Heart left ventricle (tissue), 16 donors: Measurements from ENCODE around the gene QKI. TPM values are rescaled to one million over a fixed set of nuclear protein-coding genes. Genes with fewer than 3 reads are reported as not detected.

Experiments used
- ATAC-seq, 4 donors: fragments of 200-7000 bp; cut with Tn5 transposase; one replicate each; pipeline ENCODE4 v1.9.1; 2020 to 2022; ENCODE audit warnings: moderate library complexity in 4 of 4, mild to moderate bottlenecking in 3 of 4, moderate number of reproducible peaks in 1 of 4
- DNase-seq, 5 donors: peaks; one replicate each; pipeline ENCODE4 v3.0.0-alpha.2; 2020
- H3K27ac ChIP-seq, 12 donors: fragments of 200-600 bp; sonication (generic) in 4 of 12; one replicate each; pipeline versions ENCODE4 v1.5.0 to v1.8.0; 2016 to 2022; ENCODE audit warnings: mild to moderate bottlenecking in 2 of 12
- H3K27me3 ChIP-seq, 9 donors: fragments of 200-600 bp; sonication (generic) in 2 of 9; one replicate each; pipeline versions ENCODE4 v1.5.1 to v1.8.0; 2016 to 2022; ENCODE audit warnings: mild to moderate bottlenecking in 3 of 9
- H3K36me3 ChIP-seq, 9 donors: fragments of 200-600 bp; sonication (generic) in 2 of 9; one replicate each; pipeline versions ENCODE4 v1.5.0 to v1.8.0; 2018 to 2022; ENCODE audit warnings: mild to moderate bottlenecking in 2 of 9
- H3K4me1 ChIP-seq, 12 donors: fragments of 200-600 bp; sonication (generic) in 4 of 12; one replicate each; pipeline versions ENCODE4 v1.5.0 to v1.8.0; 2016 to 2022; ENCODE audit warnings: mild to moderate bottlenecking in 3 of 12
- H3K4me3 ChIP-seq, 12 donors: fragments of 200-600 bp; sonication (generic) in 4 of 12; one replicate each; pipeline versions ENCODE4 v1.5.0 to v1.8.0; 2017 to 2022; ENCODE audit warnings: mild to moderate bottlenecking in 9 of 12, moderate library complexity in 4 of 12
- H3K9me3 ChIP-seq, 12 donors: fragments of 200-600 bp; sonication (generic) in 4 of 12; one replicate each; pipeline versions ENCODE4 v1.5.0 to v1.8.0; 2016 to 2022; ENCODE audit warnings: mild to moderate bottlenecking in 1 of 12
- CTCF ChIP-seq, 12 donors: fragments of 200-600 bp; sonication (generic) in 4 of 12; IDR thresholded peaks; one replicate each; pipeline versions ENCODE4 v1.5.0 to v1.8.0; 2018 to 2022; ENCODE audit warnings: antibody characterized with exemption in 12 of 12, mild to moderate bottlenecking in 5 of 12
- POLR2A ChIP-seq, 2 donors: fragments of 450-650 bp; IDR thresholded peaks; one replicate each; pipeline ENCODE4 v1.6.1; 2017; ENCODE audit warnings: antibody characterized with exemption in 2 of 2, mild to moderate bottlenecking in 2 of 2, moderate library complexity in 2 of 2
- WGBS, 4 donors: extraction: QIAGEN DNeasy Blood & Tissue Kit in 2 of 4; methylation state at CpG; one replicate each; pipeline versions ENCODE4 v1.1.5 to v1.1.7; 2013 to 2018; 5-methylcytosine and 5-hydroxymethylcytosine counted together
- intact Hi-C, 10 donors: fragments of 100-400 bp; cut with DNase I; formaldehyde crosslinking; loops; one replicate each; pipeline versions ENCODE4 v1.11.1 to v1.14.2; 2022
- polyA plus RNA-seq, 2 donors: library from polyadenylated mRNA; stranded (reverse); fragments of 200-250 nt; gene quantifications; one replicate each; pipeline ENCODE4 v1.2.3, GENCODE V29; 2013
- total RNA-seq, 9 donors: library from RNA; depleted of rRNA in 2 of 9; stranded (reverse); fragments of >200 nt in 2 of 9; fragmentation: NEBNext Ultra II Directional in 3 of 9; extraction: Animal tissue kit (Norgen Biotek cat#: 25700) in 3 of 9; gene quantifications; one replicate each; pipeline versions ENCODE4 v1.1.0 to v1.2.4, GENCODE V29; 2016 to 2023
- donor health status: ischemic (EF 13 %, LVEDD 7.1; RV severe dilation, severe dysfunction).
- donor health status: healthy with polysubstance abuse.
- donor health status: DM: no; HTN: yes; CAD: no.
- donor health status: DM: no; HTN: no; CAD: no.
- donor health status: ischemic (EF 25% LVEDD 6.9; RV normal size, moderate dysfunction).
- donor health status: ischemic (EF 25% LVEDD 5.7; RV mildly dilated, moderate dysfunction).
- donor health status: healthy.
- donor health status: DM: yes; HTN: yes; CAD: no.
- donor health status: ischemic (EF 35%, LVEDD 5.7; RV mildly dilated, moderate dysfunction).
- donor health status: nonischemic (EF 11% LVEDD 7.7; RV severe dilation, severe dysfunction).
- donor health status: DM: yes; HTN: yes; CAD: no.
- donor health status: PGD.
- donor health status: ischemic (EF 29% LVEDD 5.4; RV normal size, mild dysfunction).
- donor health status: nonischemic (EF 23%, LVEDD 6.1; RV moderate dilation, normal function).

QKI gene
- total and polyA plus RNA-seq, 11 donors: 80.2 to 607 (median 474) TPM

DNA sequence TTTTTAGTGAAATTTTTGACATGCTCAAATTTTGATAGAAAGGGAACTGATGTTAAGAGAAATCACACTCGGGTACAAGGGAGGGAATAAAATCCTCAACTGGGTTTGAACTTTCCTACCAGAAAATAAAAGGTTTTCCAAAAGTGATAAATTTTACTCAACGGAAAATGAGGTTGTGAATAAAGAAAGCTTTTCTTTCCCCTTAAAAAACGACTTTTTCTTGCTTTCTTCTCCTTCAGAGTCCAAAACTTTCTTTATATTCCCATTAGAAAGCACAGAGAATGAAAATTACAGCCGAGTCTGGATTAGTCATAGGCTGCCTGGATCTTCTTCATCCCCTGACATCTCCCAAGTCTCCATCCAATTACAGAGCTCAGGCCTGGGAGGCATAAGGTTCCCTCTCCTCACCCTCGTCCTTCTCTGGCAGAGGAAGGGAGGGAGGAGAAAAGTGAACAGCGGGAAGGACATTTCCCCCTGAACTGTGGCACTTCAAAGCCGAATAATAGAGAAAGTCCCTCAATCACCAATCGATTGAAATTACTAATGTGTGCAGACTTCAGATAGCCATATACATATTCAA lies 28.1 kb upstream of the QKI start:
- WGBS, 4 donors: 76 to 85% (median 82%) methylated on average over 8 of the region's 8 CpGs
- TF ChIP-seq POLR2A (IDR thresholded peaks at IDR 0.05) (no peak), CTCF (IDR thresholded peaks at IDR 0.05) (no peak)
- ATAC-seq (no peak), DNase-seq (no peak)
- no peak overlapping the region for H3K4me3 ChIP-seq
- intact Hi-C loops: no loop called here
- peaks cover 0 to 10% (median 0%) of the 10 kb centered on the region in 12 donors for H3K4me1 ChIP-seq
- no peaks in the 10 kb centered on the region for H3K36me3 ChIP-seq
- H3K27ac ChIP-seq: no peak overlapping the region
- H3K9me3 ChIP-seq: peaks cover 0 to 3% (median 0%) of the 10 kb centered on the region in 12 donors
- no peaks in the 10 kb centered on the region for H3K27me3 ChIP-seq

DNA sequence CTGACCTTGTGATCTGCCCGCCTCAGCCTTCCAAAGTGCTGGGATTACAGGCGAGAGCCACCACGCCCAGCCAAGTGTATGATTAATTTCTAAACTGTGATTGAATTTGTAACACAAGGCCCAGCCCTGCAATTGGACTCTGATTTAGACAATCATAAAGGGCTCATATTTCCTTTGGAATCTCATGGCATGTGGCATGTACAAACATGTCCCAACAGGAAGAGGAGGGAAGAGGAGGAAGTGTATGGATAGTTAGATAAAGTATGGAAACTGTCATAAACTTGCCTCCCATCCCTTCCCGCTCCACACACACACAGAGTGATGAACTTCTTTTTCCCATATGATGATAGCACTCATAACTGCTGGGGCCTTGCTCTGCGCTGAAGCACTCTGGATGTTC lies 27.2 kb upstream of the QKI start:
- peaks cover 0 to 3% (median 0%) of the 10 kb centered on the region in 12 donors for H3K9me3 ChIP-seq
- no peak overlapping the region for H3K4me3 ChIP-seq
- no peak for TF ChIP-seq CTCF (IDR thresholded peaks at IDR 0.05)
- no peak for TF ChIP-seq POLR2A (IDR thresholded peaks at IDR 0.05)
- no peaks in the 10 kb centered on the region for H3K27me3 ChIP-seq
- DNase-seq (no peak), ATAC-seq (peak in 2 of 4 donors; percentile 16 to 29)
- 71 to 85% (median 85%) methylated on average over 5 of the region's 5 CpGs for WGBS, 4 donors
- peaks cover 0 to 14% (median 7%) of the 10 kb centered on the region in 12 donors for H3K4me1 ChIP-seq
- intact Hi-C loops: no loop called here
- H3K36me3 ChIP-seq: no peaks in the 10 kb centered on the region
- no peak overlapping the region for H3K27ac ChIP-seq

- Histone ChIP-seq H3K9me3 (no peaks in the 10 kb centered on the region), H3K27ac (no peak overlapping the region), H3K4me1 (peaks cover 0 to 23% (median 12%) of the 10 kb centered on the region in 12 donors), H3K4me3 (no peak overlapping the region), H3K27me3 (no peaks in the 10 kb centered on the region), H3K36me3 (no peaks in the 10 kb centered on the region)
- no peak for TF ChIP-seq CTCF (IDR thresholded peaks at IDR 0.05)
- TF ChIP-seq POLR2A (IDR thresholded peaks at IDR 0.05): no peak
- no peak for DNase-seq
- no peak for ATAC-seq
- WGBS, 4 donors: 89 to 98% (median 96%) methylated on average over 4 of the region's 4 CpGs
- intact Hi-C loops: no loop called here
Observed at GRCh38 chr6:163389354-163389753, 25.2 kb upstream of the QKI start.

- H3K27ac ChIP-seq: no peak overlapping the region
- intact Hi-C loops: loop anchor here in 3 of 10 donors (5.0 to 10.0 kb wide), 2 partner anchors 33 to 46 kb away; no protein-coding TSS in a partner anchor
- no peaks in the 10 kb centered on the region for H3K9me3 ChIP-seq
- ATAC-seq: no peak
- H3K27me3 ChIP-seq: no peaks in the 10 kb centered on the region
- WGBS, 4 donors: 90 to 100% (median 98%) methylated on average over 1 of the region's 1 CpG
- DNase-seq: no peak
- no peak overlapping the region for H3K4me3 ChIP-seq
- no peak for TF ChIP-seq CTCF (IDR thresholded peaks at IDR 0.05)
- TF ChIP-seq POLR2A (IDR thresholded peaks at IDR 0.05): no peak
- H3K4me1 ChIP-seq: peaks cover 0 to 24% (median 12%) of the 10 kb centered on the region in 12 donors
- H3K36me3 ChIP-seq: no peaks in the 10 kb centered on the region
Observed at GRCh38 chr6:163390770-163391169, 23.7 kb upstream of the QKI start.
